ENCODE measurements around the gene C19orf38.

Gene C19orf38

GRCh38 chr19:10915130-10916091 is 67.2 kb downstream of the C19orf38 start:
- H3K27ac ChIP-seq, result no peak overlapping the region
- no peak for TF ChIP-seq ZFX (IDR thresholded peaks at IDR 0.05)
- no peak for TF ChIP-seq CTCF (conservative IDR thresholded peaks at IDR 0.05)

- H3K27ac ChIP-seq, result no peak overlapping the region
- TF ChIP-seq ZFX (IDR thresholded peaks at IDR 0.05), result no peak
Measured at GRCh38 chr19:10916602-10917001, 68.4 kb downstream of the C19orf38 start.

GRCh38 chr19:10918359-10918758 is 70.1 kb downstream of the C19orf38 start:
- H3K27ac ChIP-seq, result no peak overlapping the region
- TF ChIP-seq ZFX (IDR thresholded peaks at IDR 0.05), result no peak
- TF ChIP-seq CTCF (conservative IDR thresholded peaks at IDR 0.05), result no peak
